Dermis blood vessel endothelial cell (primary cell): ENCODE results near the gene KCNN3. TPM values are rescaled to one million over a fixed set of nuclear protein-coding genes. Genes with fewer than 3 reads are reported as not detected.

Experiments
- DNase-seq: peaks from one replicate; pipeline ENCODE4 v3.0.0; 2010
- total RNA-seq: library from RNA; depleted of rRNA; stranded (reverse); fragments of >200 nt; gene quantifications from 2 replicates; pipeline ENCODE4 v1.2.3, GENCODE V29; 2014

KCNN3 gene
- total RNA-seq, 1 donor from 2014 or later, result 1.7 TPM

DNA sequence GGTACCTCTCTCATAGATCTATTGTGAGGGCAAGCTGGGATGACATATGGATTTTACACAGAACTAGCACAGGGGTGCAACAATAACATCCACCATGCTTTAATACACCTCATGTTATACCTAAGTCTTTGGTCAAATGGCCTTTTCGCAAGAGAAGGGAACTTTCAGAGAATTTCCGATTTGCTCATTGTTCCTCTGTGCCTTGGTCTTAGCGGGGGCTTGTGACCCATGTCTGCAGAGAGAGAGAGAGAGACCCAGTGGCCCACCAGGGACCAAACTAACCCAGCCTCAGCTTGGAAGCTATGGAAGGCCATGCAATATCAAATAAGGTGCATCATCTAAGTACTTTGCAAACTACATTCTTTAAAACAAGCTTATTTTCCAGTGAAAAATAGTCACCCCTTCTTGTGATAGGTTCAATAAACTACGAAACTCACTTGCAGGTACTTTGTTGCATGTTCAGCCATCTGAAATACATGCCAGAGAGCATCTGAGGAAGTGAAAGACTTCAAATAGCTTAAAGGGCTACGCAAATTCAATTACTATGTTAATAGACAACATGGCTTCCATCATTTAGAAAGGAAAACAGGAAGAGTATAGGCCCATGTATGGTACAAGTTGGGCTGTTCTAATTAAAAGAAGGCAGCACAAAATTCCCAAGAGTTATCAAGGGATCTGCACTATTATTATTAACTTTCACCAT lies 100.7 kb downstream of the KCNN3 start:
- no peak for DNase-seq

DNA sequence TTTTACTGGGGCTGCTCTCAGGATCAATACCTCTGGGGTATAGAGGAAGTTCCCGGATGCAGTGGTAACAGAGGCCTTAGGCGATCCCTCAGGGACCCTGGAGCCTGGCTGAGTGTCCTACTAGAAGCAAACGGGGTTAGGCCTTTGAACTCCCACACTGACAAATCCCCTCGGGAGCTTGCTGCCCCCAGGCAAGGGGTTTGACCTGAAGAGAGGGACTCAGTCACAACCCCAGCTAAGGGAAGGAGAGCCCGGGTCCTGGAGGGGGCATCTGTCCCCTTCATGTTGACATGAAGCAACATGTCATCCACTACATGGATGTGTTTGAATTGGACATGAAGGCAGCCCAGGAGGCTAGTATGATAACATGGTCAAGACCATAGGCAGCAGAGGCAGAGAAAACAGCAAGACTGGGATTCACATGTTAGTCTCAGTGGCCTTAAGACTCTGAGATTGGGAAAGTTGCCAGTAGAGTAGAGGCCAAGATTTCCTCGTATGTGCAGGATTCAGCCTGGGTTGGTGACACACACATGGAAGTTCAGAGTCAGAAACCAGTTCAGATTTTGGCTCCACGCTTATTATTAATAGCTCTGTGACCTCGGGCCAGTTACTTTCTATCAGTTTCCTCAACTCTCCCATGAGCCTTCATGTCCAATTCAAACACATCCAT lies 101.5 kb downstream of the KCNN3 start:
- peak; percentile 20 for DNase-seq

- DNase-seq, result peak; percentile 58
Observed at GRCh38 chr1:154767315-154768240, 102.5 kb downstream of the KCNN3 start.

GRCh38 chr1:154765970-154766369 lies 104.1 kb downstream of the KCNN3 start:
- DNase-seq, result peak; percentile 60

DNA sequence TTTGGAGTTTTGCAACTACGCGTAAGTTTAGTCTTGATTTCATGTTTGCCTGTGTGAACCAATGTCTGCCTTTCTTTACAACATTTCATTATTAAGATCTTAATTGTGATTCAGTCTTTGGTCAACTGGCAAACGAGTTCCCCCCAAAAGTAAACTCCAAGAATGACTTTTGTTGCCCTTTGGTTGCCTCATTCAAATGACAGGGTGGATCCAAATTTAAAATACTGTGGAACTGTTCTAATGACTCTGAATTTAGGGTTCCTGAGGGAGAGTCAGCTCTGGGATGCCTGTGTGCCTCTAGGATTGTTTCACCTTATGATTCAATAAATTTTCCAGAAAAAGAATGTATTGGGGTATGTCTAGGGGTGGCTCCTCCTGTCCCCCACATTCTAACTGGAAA lies 105.3 kb downstream of the KCNN3 start:
- no peak for DNase-seq

- DNase-seq, result no peak
Observed at GRCh38 chr1:154764181-154764580, 105.9 kb downstream of the KCNN3 start.

DNA sequence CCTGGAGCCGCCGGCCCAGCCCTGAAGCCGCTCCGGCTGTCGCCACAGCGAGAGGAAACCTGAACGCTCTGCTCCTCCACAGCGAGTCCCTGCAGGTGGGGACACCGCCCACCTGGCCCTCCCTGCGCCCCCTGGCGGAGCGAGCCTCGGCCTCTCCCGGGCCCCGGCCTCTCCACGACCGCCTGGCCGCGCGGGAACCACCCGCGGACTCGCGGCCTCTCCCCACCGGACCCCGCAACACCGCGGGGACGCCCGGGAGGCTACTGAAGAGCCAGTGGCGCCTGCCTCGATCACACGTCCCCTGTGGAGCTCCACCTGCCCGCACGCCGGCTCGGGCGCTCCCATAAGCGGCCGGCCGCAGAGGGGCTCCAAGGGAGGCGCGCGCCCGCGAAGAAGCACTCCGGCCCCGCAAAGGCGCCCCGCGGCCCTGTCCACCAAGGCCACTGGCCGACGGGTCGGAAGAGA lies 109.6 kb downstream of the KCNN3 start:
- peak; percentile 64 for DNase-seq

GRCh38 chr1:154759793-154760192 lies 110.3 kb downstream of the KCNN3 start:
- no peak for DNase-seq

GRCh38 chr1:154759196-154759595 lies 110.9 kb downstream of the KCNN3 start:
- DNase-seq, result peak; percentile 26

DNA sequence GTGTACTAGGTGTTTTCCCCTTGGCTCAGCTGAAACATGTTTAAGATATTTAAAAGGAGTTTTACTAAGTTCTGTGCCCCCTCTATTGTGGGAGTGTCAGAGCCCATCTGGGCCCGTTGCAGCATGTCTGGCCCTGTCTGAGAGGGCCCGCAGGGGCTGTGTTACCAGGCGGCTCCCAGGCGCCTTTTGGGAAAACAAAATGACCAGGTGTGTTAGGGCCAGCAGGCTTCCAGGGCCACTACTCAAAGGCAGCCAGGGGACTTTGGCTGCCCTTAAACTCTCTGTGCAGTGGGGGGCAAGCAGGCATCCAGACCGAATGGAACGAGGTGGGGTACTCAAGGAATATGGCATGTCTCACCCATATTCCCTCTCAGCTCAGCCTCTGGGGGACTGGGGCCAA lies 111.7 kb downstream of the KCNN3 start:
- DNase-seq, result no peak

DNA sequence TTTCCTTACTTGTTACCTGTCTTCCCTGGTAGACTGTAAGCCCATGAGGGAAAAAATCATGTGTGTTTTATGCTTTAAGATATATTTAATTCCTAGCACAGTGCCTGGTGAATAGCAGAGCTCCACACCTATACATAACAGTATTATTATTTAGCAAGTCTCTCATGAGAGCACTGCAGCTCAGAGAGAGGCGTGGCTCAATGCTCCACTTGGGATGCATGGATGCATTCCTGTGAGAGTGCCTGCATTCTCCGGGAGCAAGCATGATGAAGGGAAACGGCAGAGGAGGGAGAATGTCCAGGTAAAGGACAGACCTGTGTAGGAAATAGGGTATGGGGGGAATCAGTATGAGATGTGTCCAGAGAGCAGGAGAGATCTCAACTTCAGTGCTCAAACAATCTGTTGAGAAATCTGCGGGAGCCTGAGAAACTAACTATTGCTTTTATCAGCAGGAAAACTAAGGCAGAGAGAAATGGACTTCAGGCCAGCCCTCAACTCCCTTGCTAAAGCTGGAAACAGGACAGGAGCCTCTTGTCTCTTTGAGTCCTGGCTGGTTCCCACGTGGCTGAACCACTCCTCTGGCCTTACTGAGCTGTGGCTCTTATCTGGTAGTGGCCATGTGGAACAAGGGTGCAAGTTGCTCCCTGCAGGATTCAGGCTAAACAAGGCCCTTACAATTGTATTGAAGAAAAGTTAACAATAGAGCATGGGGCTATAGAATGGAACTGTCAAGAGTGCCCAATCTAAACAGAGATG lies 113.1 kb downstream of the KCNN3 start:
- DNase-seq, result no peak

DNA sequence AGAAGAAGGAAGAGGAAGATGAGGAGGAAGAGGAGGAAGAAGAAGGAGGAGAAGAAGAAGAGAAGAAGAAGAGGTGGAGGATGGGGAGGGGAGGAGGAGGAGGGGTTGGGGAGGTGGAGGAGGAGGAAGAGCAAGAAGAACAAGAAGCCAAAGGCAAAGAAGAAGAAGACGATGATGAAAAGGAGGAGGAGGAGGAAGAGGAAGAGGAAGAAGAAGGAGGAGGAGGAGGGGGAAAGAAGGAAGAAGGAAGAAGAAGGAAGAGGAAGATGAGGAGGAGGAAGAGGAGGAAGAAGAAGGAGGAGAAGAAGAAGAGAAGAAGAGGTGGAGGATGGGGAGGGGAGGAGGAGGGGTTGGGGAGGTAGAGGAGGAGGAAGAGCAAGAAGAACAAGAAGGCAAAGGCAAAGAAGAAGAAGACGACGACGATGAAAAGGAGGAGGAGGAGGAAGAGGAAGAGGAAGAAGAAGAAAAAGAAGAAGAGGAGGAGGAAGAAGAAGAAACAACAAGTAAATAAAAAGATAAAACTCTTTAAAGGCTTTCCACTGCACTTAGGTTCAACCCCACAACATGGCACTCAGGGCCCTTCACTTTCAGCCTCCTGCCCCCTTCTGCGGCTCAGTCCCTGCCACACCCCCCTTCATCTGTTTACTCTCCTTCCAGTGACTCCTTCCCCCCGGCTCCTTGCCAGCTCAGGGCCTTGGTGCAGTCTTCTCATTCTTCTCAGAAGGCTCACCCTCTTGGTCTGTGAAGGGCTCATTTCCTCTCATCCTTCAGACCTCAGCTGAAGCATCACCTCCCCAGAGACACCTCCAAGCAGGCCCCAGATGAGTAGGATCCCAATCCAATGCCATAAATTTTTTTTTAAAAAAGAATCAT lies 114.0 kb downstream of the KCNN3 start:
- DNase-seq, result no peak

- DNase-seq, result no peak
Observed at GRCh38 chr1:154753426-154753825, 116.7 kb downstream of the KCNN3 start.

- DNase-seq, result peak; percentile 38
Observed at GRCh38 chr1:154752273-154753030, 117.6 kb downstream of the KCNN3 start.

- no peak for DNase-seq
Observed at GRCh38 chr1:154751690-154752089, 118.4 kb downstream of the KCNN3 start.

DNA sequence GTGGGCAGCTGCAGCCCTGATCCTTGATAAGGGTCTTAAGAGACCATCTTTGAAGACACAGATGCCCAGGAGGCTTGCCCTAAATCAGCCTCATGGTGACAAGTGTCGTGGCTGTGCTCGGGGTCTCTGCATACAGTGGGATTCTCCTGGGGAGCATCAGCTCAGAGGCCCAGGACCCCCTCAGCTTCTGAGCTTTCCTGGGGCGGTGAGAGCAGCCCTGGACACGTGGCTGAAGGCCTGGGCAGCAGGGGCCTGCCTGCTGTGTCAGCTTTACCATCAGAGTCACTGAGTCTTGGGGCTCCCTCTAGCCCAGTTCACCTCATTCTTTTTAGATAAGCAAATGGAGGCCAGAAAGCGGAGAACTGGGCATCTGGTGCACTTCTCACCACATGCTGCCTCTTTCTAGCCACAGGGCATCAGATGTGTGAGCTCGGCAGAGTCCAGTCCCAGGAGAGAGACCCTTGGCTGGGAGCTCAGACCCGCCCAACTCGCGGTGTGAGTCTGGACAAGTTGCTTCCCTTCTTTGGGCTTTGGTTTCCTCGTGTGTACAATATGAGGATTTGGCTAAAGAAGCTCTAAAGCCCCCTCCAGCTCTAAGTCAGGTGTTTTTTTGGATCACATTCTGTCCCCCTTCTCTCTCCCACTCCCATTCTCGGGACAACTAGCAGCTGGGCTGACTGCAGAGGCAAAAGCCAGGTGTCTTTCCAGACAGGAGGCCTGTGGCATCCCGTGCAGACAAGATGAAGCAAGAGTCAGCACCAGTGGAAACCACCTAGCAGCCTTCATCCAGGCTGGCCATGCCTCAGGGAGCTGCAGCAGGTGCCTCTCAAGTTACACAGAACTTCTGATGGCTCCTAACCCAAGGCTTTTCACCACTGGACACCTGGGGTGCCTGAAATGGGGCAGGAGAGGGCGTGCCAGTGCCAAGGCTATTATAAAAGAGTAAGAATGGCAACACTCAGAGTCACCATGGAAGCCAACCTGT lies 119.1 kb downstream of the KCNN3 start:
- no peak for DNase-seq

GRCh38 chr1:154749078-154749760 lies 120.9 kb downstream of the KCNN3 start:
- peak; percentile 60 for DNase-seq

DNA sequence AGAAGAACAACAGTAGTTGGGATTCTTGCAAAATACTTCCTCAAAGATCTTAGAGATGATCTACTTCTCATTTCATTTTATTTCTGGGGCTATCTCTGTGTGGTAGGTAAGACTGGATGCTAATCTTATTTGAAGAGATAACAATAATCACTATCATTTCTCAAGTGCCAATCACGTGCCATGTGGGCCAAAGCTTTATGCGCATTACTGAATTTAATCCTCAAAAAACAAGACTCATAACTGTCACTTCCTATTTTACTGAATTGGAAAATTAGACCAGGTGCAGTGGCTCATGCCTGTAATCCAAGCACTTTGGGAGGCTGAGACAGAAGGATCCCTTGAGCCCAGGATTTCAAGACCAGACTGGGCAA lies 121.7 kb downstream of the KCNN3 start:
- DNase-seq, result no peak
